Cerebellar cortex (tissue), 1 donor: ENCODE results near the gene MAP2K5.
A peak's percentile ranks its signal among the peaks of the same experiment; 100 is the strongest.

ENCODE experiments used
- DNase-seq: peaks from one replicate; pipeline ENCODE4 v3.0.0-alpha.2; 2015; ENCODE audit warnings: low spot score

MAP2K5 gene

GRCh38 chr15:67542420-67543347, at the start of gene MAP2K5:
MAP2K5 (plus strand) TSS chr15:67542703; CDS start chr15:67543336, 633 bp downstream.
- peak; percentile 81 for DNase-seq

GRCh38 chr15:67495585-67495984, 46.9 kb upstream of the MAP2K5 start:
- DNase-seq = no peak

- peak; percentile 72 for DNase-seq
Observed at GRCh38 chr15:67501177-67501835, 41.2 kb upstream of the MAP2K5 start.

DNA sequence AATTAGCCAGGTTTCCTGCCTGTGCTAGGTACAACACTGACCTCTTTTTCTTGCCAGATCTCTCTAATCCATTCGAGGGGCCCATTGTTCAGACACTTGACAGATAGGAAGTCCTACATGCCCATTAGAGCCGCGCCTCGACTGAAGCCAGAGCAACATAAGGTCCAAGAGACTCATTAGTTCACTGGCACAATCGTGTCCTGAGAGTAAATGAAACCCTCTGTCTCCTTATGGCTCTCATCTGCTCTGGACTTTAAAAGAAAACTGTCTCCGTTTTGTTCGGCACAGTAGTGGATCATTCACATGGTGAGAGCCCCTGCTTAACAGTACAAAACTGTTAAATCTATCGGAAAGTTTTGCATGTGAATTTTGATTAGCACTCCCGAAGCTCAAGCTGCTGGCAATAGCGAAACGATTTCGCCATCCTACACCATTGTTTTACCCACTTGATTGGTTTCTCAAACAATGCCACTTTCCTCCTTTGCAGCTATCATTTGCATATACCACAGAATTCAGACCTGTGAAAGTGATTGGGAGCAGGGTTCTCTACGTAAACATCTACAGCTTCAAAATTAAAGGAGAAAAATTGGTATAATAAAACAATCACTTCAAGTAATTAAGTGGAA, 40.6 kb upstream of the MAP2K5 start:
- peak; percentile 92 for DNase-seq

- no peak for DNase-seq
Observed at GRCh38 chr15:67504056-67504455, 38.4 kb upstream of the MAP2K5 start.

GRCh38 chr15:67504796-67505195, 37.7 kb upstream of the MAP2K5 start:
- DNase-seq = no peak

DNA sequence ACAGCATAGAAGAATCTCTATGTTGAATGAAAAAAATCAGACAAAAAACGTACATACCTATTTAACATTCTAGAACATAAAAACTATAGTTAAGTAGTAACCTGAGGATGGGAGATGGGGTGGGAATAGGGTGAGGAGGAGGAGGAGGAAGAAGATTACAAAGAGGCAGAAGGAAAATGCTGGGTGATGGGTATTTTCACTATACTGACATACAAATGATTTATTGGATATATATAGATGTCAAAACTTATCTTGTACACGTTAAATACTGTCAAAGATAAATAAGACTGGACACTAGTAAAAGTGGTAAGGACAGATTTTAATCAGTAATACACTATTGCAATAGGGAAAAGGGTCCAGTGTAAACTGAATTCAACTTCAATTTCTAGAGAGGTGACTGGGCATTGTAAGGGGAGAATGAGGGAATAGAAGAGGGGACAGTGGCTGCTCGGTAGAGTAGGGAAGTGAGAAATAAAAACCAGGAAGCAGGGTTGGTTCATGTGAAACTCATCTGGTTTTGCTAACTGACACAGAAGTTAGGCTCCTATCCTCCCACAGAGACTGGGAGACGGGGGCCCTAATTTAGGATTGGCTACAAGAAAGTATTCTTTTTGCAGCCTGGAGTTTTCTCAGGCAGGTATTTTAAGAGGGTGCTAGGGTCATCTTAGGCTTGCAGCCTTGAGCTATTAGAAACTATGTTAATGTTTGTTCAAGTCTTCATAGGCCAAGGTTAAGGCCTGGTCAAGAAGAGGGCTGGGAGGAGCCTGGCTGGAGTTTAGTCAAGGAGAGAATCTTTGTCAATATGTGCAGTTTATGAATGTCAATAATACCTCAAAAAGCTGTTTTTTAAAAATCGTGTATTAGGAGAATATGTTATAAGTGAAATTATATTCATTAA, 36.6 kb upstream of the MAP2K5 start:
- no peak for DNase-seq

DNA sequence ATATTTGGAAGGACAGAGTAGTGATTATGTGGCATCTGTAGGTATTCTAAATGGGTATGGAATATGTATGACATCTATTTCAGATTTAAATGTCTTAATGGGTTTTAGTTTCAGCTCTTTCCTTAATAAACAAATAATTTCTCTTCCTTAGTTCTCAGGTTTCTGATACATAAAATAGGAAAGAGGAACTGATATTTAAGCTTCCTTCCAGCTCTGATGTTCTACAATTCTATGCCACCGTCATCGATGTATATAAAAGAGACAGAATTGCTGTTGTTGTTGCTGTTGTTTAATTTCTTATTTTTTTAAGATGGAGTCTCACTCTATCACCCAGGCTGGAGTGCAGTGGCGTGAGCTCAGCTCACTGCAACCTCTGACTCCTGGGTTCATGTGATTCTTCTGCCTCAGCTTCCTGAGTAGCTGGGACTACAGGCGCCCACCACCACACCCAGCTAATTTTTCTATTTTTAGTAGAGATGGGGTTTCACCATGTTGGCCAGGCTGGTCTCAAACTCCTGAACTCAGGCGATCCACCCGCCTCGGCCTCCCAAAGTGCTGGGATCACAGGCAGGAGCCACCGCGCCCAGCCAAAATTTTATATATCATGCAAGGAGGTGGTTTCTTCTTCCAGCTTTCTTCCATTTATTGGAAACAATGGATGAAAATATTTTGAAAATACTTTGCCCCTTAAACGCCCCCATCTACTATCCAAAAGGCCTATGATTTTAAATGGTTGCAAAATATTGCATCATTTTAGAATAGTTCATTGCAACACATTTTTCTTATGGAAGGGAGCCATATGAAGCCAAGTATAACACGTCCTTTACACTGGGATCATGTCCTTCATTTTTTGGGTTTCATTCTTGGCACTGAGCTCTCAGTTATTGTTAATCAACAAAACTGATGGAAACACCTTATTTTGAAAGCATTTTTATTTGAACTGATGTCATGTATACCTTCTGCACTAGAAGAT, 35.4 kb upstream of the MAP2K5 start:
- DNase-seq = no peak

DNA sequence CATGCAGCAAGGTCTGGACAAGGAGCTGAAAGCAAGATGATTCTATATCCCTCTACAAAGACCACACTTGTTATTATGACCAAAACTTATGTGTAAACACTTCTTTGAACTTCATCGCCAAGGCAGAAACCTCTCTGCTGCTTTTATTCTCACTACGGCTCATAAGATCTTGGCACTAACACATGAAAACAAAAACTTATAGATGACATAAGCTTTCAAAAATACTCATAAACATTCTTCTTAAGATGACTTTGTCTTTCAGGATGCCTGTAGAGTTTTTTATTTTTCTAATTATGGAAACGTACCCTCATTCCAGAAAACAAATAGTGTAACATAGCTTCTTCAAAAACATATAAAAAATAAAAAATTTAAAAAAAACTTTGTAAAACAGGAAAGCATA, 34.1 kb upstream of the MAP2K5 start:
- DNase-seq = no peak

DNA sequence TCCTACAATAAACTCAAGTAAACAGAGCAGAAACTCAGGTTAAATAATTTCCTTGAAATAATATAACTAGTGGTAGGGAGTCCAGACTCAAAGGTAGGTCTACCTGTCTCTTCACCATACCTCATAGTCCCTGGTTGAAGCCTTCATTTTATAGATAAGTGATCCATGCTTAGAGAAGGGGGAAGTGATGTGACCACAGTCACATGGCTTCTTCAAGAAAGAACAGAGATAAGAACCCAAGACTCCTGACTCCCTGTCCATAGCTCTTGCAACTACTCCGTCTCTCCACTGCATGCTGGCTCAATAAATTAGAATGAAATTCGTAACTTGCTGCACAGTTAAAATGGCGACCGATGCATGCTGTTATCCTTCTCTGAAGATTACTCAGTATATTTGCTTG, 32.6 kb upstream of the MAP2K5 start:
- no peak for DNase-seq

DNA sequence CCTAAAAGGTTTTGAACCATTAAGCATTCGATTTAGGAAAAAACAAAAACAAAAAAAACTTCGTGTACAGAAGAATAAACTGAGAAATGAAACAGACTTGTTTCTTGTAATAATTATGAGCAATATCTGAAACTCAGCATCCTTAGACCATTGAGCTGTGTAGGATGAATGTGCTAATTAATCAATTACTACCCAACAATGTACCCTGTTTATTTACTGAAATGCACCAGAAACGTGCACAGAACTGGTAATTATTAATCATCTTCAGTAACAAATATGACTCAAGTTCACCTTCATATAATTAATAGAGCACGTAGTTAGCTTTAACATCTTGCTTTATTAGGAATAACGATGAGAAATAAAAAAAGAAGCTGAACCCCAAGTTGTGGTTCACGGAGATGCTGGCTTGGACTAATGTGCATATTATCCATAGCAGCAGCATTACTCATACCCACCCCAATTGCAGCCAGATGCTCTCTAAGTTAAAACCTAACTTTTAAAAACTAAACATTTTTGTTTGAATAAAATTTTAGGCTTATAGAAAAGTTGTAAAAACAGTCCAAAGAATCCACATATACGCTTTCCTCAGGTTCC, 31.8 kb upstream of the MAP2K5 start:
- no peak for DNase-seq

- peak; percentile 42 for DNase-seq
Observed at GRCh38 chr15:67511606-67512005, 30.9 kb upstream of the MAP2K5 start.

DNA sequence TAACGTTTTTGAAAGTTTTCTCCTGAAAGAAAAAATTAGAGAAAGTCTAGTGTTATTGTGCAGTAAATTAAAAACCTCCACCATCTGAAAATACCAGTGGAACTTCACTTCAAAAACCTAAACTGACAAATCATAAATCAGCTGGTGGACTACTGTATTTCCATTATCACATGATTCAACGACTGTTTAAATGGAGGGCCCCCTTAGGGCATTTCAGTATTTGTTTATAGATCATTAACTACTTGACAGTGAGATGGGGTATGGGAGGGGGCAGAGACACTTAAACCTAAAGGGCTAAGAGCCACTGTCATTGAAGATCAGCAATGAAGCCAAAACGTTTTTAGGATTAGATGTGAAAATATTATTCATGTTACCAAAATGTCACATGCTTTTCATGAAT, 30.4 kb upstream of the MAP2K5 start:
- no peak for DNase-seq

DNA sequence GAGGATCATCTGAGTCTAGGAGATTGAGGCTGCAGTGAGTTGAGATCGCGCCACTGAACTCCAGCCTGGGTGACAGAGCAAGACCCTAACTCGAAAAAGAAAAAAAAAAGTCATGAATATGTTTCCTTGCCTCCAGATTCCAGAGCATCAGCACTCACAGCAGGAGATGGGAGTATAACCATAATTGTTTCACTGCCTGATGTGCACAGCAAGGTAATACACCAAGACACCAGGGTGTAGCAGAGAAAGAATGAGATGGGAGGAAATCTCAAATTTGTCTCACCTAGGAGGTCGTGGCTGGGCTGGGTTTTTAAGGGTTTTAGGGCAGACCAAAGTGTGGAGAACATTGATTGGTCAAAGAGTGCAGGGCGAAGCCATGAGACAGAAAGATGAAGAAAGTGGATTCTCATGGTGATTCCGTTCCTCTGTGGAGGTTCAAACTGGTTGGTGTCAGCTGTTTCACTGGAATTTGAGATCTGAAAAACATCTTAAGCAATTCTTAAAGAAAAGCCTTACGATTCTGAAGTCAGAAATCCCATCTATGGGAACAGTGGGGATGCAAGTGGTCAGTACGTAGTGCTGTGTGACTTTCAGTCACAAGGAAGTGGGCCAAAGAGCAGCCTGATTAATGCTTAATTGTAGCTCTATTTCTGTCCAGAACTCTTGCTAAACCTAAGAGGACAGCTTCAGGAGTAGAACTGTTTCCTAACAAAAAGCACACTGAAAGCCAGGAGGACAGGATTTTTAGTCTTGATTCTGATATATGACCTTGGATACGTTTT, 29.4 kb upstream of the MAP2K5 start:
- peak; percentile 35 for DNase-seq

- no peak for DNase-seq
Observed at GRCh38 chr15:67515090-67515489, 27.4 kb upstream of the MAP2K5 start.

- DNase-seq = no peak
Observed at GRCh38 chr15:67515557-67515956, 26.9 kb upstream of the MAP2K5 start.

GRCh38 chr15:67520321-67521028, 22.0 kb upstream of the MAP2K5 start:
- DNase-seq = no peak

DNA sequence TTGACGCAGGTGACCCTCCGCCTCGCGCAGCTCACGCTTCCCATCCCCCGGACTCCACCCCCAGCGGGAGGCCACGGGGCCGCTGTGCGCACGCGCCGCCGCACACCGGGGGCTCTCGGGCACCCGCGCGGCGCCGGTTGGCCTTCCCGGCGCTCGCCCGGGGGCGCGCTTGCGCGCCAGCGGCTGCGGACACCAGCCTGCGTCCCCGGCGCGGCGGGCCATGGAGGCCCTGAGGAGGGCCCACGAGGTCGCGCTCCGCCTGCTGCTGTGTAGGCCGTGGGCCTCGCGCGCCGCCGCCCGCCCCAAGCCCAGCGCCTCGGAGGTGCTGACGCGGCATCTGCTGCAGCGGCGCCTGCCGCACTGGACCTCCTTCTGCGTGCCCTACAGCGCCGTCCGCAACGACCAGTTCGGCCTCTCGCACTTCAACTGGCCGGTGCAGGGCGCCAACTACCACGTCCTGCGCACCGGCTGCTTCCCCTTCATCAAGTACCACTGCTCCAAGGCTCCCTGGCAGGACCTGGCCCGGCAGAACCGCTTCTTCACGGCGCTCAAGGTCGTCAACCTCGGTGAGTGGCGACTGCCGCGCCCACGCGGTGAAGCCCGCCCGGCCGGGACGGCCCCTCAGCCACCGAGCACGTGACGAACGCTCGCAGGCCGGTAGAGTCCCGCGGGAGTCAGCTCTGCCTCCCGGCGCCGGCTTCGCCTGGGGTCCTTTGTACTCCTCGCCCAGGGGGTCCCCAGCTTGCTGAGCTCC, 21.3 kb upstream of the MAP2K5 start, which contains the start of gene C15orf61:
Gene C15orf61 (plus strand): TSS at position 103 of the 754 bp plus-strand sequence. CDS start 118 bp downstream, at position 221.
- peak; percentile 77 for DNase-seq
